T-helper 2 cell treated with Interferon-gamma antibody and Interleukin-4, amounts not matched to agents 5 μg/mL and 100 μg/mL, for 36 hours (primary cell): ENCODE data around the gene SLC25A4.
"Not testable (repeated sequence)": the region's sequence is repeated elsewhere in the genome, so short reads cannot be mapped to it uniquely, and the experiment has no call there.

ENCODE experiments used
- DNase-seq: peaks from one replicate; pipeline ENCODE4 v3.0.0; 2021; ENCODE audit warnings: low spot score
- H3K27ac Mint-ChIP-seq: one replicate; pipeline ENCODE4 v1.8.0; 2021; ENCODE audit warnings: mild to moderate bottlenecking, mixed read lengths
- H3K27me3 Mint-ChIP-seq: one replicate; pipeline ENCODE4 v1.8.0; 2021; ENCODE audit warnings: low read depth, mixed read lengths
- H3K36me3 Mint-ChIP-seq: one replicate; pipeline ENCODE4 v1.8.0; 2021; ENCODE audit warnings: low read depth, mixed read lengths
- H3K4me1 Mint-ChIP-seq: one replicate; pipeline ENCODE4 v1.8.0; 2021; ENCODE audit warnings: low read depth, mixed read lengths
- H3K4me3 Mint-ChIP-seq: one replicate; pipeline ENCODE4 v1.8.0; 2022; ENCODE audit warnings: mild to moderate bottlenecking, moderate library complexity, mixed read lengths
- H3K9me3 Mint-ChIP-seq: one replicate; pipeline ENCODE4 v1.8.0; 2021; ENCODE audit warnings: mixed read lengths

SLC25A4 gene

DNA sequence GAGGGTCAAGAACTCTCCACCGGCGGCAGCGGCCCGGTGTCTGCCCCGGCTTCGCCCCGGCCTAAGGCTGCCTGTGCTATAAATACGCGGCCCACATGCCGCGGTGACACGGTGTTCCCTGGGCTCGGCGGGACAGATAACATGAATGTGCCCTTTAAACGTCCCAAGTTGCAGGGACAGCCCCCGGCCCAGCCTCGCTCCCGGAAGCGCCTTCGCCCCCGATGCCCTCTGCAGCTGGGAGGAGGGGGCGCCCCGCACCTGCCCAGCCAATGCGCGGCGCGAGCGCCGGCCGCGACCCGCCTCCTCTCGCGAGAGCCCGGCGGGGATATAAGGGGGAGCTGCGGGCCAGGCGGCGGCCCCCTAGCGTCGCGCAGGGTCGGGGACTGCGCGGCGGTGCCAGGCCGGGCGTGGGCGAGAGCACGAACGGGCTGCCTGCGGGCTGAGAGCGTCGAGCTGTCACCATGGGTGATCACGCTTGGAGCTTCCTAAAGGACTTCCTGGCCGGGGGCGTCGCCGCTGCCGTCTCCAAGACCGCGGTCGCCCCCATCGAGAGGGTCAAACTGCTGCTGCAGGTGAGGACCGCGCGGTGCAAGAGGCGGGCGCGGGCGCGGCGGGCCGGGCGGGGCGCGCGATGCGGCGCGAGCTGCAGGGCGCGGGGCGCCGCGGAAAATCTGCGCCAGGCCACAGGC lies at the start of gene SLC25A4:
TSS of gene SLC25A4 (plus strand) at position 355 of the 689 bp plus-strand sequence. CDS start at position 462, 107 bp downstream.
- H3K27ac Mint-ChIP-seq, result no peak within 1 kb of the TSS
- H3K4me3 Mint-ChIP-seq, result peak within 1 kb of the TSS; percentile 81
- no peaks in the 10 kb centered on the region for H3K9me3 Mint-ChIP-seq
- no peaks in the 10 kb centered on the region for H3K36me3 Mint-ChIP-seq
- DNase-seq, result peak; percentile 81
- H3K4me1 Mint-ChIP-seq, result peaks cover 8% of the 10 kb centered on the region
- H3K27me3 Mint-ChIP-seq, result peaks cover 66% of the 10 kb centered on the region

DNA sequence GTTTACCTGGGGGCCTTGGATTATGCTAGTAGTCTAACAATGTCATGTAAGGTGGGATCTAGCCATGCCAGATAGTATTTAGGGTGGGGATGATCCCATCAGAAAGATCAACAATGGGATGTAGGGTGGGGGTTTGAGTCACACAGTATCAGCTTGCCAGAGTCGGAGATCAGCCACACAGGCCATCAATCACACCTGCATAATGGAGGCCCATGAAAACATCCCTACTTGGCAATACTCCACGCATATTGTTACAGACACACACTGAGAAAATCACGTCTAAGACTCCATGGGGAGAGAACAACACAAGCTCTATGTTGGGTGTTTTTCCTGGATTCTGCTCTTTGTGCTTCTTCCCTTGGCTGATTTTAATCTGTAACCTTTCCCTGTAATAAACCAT lies 49.5 kb upstream of the SLC25A4 start:
- Mint-ChIP-seq H3K36me3 (no peaks in the 10 kb centered on the region), H3K4me1 (no peaks in the 10 kb centered on the region), H3K27ac (no peak overlapping the region), H3K4me3 (no peak overlapping the region), H3K27me3 (peaks cover 36% of the 10 kb centered on the region), H3K9me3 (no peaks in the 10 kb centered on the region)
- no peak for DNase-seq

DNA sequence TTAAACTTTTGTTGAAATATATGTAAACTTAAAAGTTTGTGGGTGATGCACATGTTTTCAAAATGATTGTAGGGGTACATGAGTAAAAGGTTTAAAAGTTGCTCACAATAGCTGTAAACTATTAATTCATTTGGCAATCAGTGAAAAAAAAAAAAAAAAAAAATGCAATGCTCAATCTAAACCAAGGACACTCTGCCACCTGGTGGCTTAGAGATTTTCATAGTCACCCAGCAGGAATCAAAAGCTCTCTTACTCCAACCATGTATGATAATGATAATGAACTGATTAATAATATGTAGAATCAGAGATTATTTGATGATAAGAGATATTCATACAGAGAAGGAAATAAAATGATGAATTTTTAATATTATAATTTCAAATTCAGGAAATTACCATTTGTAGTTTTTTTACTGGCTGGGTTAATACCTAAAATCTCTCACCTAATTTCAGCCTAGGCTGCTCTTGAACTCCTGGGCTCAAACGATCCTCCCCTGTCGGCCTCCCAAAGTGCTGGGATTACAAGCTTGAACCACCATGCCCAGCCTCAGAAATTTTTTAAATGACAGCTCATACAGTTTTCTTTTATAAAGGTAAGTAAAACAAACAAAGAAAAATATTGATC lies 46.9 kb upstream of the SLC25A4 start:
- H3K27ac Mint-ChIP-seq, result no peak overlapping the region
- no peak overlapping the region for H3K4me3 Mint-ChIP-seq
- H3K9me3 Mint-ChIP-seq, result no peaks in the 10 kb centered on the region
- no peaks in the 10 kb centered on the region for H3K36me3 Mint-ChIP-seq
- peaks cover 22% of the 10 kb centered on the region for H3K27me3 Mint-ChIP-seq
- no peaks in the 10 kb centered on the region for H3K4me1 Mint-ChIP-seq
- DNase-seq, result no peak

DNA sequence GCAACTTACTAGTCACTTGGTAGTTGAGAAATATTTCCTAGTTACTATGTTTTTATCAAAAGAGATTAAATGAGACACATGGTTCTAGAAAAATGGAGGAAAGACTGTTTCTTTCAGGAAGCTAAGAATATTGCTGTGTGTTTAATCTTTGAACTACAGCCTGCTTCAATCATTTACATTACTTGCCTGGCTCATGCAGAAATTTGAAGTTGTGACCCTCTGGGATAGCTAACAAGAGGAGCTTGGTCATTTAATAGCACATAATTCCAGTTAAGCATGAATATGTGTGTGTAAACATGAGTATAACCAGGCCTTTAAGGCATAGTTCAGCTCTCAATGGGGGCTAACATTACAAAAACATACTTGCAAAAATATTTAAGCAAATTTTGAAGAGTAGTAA lies 44.6 kb upstream of the SLC25A4 start:
- H3K27me3 Mint-ChIP-seq, result peaks cover 19% of the 10 kb centered on the region
- H3K4me3 Mint-ChIP-seq, result no peak overlapping the region
- no peaks in the 10 kb centered on the region for H3K4me1 Mint-ChIP-seq
- no peaks in the 10 kb centered on the region for H3K36me3 Mint-ChIP-seq
- H3K9me3 Mint-ChIP-seq, result no peaks in the 10 kb centered on the region
- no peak for DNase-seq
- H3K27ac Mint-ChIP-seq, result no peak overlapping the region

DNA sequence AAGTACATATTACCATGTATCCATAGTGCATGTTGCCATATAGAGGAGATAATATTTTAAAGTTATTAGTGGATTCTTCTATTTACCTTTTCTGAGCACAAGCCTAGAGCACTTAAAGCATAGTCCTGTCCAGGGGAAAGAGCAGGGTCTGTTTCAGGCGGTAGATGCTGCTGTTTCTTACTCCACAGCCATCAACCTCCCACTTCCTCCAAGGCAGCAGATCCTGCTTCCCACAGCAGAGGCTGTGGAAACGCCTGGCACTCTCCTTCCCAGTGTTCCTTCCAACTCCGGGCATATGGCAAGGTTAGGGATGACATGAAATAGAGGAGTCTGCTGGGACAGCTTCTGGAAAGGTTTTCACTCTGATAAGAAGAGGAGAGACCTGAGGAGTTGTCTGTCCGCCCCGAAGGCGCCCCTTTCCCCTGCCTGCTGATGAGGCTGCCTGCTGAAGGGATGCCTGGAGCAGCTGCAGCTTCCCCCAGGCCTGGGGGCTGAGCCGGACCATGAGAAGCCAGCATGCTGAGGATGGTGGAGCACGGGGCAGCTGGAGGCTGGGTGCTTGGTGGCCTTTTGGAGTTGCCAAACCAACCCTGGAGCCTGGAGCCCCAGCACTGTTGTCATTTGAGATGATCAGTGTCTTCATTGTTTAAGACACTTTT lies 43.9 kb upstream of the SLC25A4 start:
- Mint-ChIP-seq H3K4me3 (no peak overlapping the region), H3K9me3 (no peaks in the 10 kb centered on the region), H3K27ac (no peak overlapping the region), H3K36me3 (no peaks in the 10 kb centered on the region), H3K27me3 (peaks cover 22% of the 10 kb centered on the region), H3K4me1 (no peaks in the 10 kb centered on the region)
- DNase-seq, result no peak

DNA sequence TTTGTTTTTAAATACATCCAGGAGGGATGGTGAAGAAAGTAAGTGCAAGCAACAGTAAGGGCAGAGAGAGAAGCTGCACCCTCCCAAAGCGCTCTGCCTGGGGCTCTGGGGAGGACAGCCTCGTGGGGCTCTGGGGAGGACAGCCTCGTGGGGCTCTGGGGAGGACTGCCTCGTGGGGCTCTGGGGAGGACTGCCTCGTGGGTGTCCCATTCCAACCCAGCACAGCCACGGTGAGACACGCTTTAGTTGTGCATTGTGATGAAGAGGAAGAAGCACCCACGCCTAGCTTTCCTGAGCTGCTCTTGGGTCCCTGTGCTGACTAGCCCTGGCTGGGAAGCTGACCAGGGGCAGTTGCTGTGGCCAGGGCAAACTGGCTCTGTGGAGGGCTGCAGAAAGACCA lies 43.1 kb upstream of the SLC25A4 start:
- no peaks in the 10 kb centered on the region for H3K9me3 Mint-ChIP-seq
- no peak for DNase-seq
- H3K4me3 Mint-ChIP-seq, result no peak overlapping the region
- peaks cover 27% of the 10 kb centered on the region for H3K27me3 Mint-ChIP-seq
- H3K36me3 Mint-ChIP-seq, result no peaks in the 10 kb centered on the region
- H3K4me1 Mint-ChIP-seq, result no peaks in the 10 kb centered on the region
- no peak overlapping the region for H3K27ac Mint-ChIP-seq

DNA sequence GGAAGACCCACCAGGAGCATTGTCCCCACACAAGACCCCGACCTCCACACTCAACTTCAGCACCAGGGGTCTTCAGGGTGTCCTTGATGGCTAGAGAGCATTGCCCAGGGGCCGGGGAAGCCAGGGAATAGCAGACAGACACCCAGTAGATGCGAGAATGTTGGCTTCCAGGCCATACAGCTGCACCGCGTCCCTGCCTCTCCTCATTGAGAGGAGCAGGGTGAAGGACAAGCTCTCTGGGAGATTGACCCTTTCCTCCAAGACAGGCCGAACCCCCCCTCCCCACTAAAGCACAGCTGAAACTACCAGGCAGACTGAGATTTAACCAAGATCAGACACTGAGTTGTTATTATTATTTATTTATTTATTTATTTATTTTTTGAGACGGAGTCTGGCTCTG lies 42.6 kb upstream of the SLC25A4 start:
- DNase-seq, result no peak
- no peak overlapping the region for H3K27ac Mint-ChIP-seq
- no peaks in the 10 kb centered on the region for H3K36me3 Mint-ChIP-seq
- no peak overlapping the region for H3K4me3 Mint-ChIP-seq
- peaks cover 24% of the 10 kb centered on the region for H3K27me3 Mint-ChIP-seq
- H3K9me3 Mint-ChIP-seq, result no peaks in the 10 kb centered on the region
- H3K4me1 Mint-ChIP-seq, result no peaks in the 10 kb centered on the region

DNA sequence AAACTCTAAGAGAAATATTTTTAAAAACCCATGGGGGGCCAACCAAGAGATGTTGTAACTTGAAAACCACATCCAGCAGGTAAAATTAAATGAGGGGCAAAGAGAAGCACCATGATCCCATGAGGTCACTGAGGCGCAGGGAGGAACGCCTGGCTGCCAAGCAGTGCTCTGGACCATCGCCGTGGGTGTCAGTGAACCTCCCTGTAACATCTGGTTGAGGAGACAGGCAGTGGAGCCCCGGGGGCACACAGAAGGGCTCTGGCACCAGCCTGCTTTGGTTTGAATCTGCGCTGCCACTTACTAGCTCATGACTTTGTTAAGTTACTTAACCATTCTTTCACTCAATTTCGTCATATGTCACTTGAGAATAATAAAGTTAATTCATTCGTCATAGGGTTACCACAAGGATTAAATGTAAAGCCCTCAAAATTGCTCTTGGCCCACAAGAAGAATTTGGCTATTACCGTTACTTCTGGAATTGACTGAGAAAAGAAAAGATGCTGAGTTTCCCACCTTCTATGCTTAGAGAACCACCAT lies 41.6 kb upstream of the SLC25A4 start:
- Mint-ChIP-seq H3K36me3 (no peaks in the 10 kb centered on the region), H3K27me3 (peaks cover 23% of the 10 kb centered on the region), H3K4me3 (no peak overlapping the region), H3K27ac (no peak overlapping the region), H3K9me3 (no peaks in the 10 kb centered on the region), H3K4me1 (no peaks in the 10 kb centered on the region)
- DNase-seq, result no peak

DNA sequence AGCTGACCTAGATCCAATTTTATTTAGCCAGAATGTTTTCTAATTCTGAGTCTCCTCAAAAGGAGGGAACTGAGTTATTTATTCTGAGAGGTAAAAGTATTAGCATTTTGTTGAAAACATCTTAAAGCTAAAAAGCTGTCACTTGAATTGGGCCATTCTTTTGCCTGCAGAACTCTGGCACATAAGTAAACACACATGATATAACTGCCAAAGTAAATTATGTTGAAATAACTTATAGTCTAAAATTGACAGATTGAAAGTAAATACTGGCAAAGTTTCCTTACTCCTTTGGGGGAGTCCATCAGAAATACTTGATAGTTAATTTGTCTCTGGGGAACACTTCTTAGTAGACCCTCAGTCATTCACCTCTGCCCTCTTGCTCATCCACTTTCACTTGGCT lies 38.3 kb upstream of the SLC25A4 start:
- no peaks in the 10 kb centered on the region for H3K9me3 Mint-ChIP-seq
- no peaks in the 10 kb centered on the region for H3K4me1 Mint-ChIP-seq
- no peak overlapping the region for H3K4me3 Mint-ChIP-seq
- peaks cover 34% of the 10 kb centered on the region for H3K27me3 Mint-ChIP-seq
- no peaks in the 10 kb centered on the region for H3K36me3 Mint-ChIP-seq
- no peak for DNase-seq
- no peak overlapping the region for H3K27ac Mint-ChIP-seq

DNA sequence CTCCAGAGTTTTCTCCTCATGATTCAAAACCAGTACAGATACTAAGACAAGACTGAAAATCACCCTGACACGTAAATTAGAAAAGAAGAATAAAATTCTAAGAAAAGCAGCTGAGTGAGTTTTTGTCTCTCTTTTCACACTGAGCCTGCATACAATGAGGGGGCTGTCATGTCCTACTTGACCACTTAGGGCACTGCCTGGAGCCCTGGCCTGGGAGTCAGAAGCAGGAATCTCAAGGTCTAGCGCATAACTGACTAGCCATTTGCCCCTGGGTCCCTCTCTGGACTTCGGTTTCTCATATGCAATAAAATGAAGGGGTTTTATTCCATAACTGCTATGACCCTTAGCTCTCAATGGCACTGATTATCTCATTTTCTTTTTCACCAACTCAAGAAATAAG lies 36.7 kb upstream of the SLC25A4 start:
- Mint-ChIP-seq H3K36me3 (no peaks in the 10 kb centered on the region), H3K4me3 (no peak overlapping the region), H3K4me1 (no peaks in the 10 kb centered on the region), H3K27ac (no peak overlapping the region), H3K9me3 (no peaks in the 10 kb centered on the region), H3K27me3 (peaks cover 38% of the 10 kb centered on the region)
- no peak for DNase-seq

DNA sequence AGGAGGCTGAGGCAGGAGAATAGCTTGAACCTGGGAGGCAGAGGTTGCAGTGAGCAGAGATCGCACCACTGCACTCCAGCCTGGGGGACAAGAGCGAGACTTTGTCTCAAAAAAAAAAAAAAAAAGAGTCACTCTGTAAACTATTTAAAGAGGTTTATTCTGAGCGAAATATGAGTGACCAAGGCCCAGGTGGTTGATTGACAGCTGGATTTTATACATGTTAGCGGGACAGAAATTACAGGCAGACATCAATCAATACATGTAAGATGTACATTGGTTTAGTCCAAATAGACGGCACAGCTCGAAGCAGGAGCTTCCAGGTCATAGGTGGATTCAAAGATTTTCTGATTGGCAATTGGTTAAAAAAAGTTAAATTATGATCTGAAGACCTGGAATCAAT lies 35.5 kb upstream of the SLC25A4 start:
- H3K36me3 Mint-ChIP-seq, H3K4me1 Mint-ChIP-seq, H3K27ac Mint-ChIP-seq, DNase-seq, H3K9me3 Mint-ChIP-seq, H3K4me3 Mint-ChIP-seq: not testable (repeated sequence)
- peaks cover 35% of the 10 kb centered on the region for H3K27me3 Mint-ChIP-seq

DNA sequence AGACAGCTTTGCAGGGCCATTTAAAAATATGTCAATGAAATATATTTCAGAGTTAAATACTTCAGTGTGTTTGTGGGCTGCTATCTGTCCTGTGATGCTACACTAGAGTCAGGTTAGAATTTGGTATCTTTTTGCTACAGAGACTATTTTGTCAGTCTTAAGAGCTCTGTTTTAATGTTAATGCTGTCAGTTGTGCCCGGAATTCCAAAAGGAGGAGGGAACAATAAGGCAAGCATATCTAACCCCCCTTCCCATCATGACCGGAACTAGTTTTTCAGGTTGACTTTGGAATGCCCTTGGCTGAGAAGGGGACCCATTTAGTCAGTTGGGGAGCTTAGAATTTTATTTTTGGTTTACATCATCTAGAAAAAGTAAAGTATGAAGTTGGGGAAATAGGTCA lies 34.9 kb upstream of the SLC25A4 start:
- no peak overlapping the region for H3K4me3 Mint-ChIP-seq
- H3K36me3 Mint-ChIP-seq, result no peaks in the 10 kb centered on the region
- no peaks in the 10 kb centered on the region for H3K4me1 Mint-ChIP-seq
- no peak for DNase-seq
- no peaks in the 10 kb centered on the region for H3K9me3 Mint-ChIP-seq
- H3K27ac Mint-ChIP-seq, result no peak overlapping the region
- peaks cover 35% of the 10 kb centered on the region for H3K27me3 Mint-ChIP-seq

DNA sequence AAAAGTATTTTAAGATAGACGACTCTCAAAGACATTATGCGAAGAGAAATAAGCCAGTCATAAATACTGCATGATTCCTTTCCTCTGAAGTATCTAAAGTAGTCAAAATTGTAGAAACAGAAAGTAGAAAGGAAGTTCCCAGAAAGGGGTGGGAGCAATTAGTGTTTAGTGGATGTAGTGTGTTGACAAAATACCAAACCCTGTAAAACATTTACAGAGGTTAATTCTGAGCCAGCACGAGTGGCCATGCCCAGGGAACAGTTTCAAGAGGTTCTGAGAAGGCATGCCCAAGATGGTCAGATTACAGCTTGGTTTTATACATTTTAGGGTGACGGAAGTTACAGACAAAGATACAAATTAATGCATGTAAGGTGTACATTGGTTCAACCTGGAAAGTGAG lies 34.4 kb upstream of the SLC25A4 start:
- Mint-ChIP-seq H3K4me1 (no peaks in the 10 kb centered on the region), H3K9me3 (no peaks in the 10 kb centered on the region), H3K36me3 (no peaks in the 10 kb centered on the region), H3K4me3 (no peak overlapping the region), H3K27me3 (peaks cover 35% of the 10 kb centered on the region), H3K27ac (no peak overlapping the region)
- no peak for DNase-seq

DNA sequence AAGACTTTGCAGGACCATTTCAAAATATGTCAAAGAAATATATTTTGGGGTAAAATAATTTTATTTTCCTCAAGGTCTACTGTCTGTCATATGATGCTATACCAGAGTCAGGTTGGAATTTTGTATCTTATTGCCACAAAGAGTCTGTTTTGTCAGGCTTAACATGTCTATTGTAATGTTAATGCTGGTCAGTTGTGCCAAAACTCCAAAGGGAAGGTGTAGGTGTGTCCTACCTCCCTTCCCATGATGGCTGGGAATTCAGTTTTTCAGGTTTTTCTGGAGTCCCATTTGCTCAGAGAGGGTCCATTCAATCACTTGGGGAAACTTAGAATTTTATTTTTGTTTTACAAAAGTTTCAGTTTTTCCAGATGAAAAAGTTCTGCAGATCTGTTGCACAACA lies 33.3 kb upstream of the SLC25A4 start:
- Mint-ChIP-seq H3K27ac (no peak overlapping the region), H3K27me3 (peaks cover 32% of the 10 kb centered on the region), H3K36me3 (no peaks in the 10 kb centered on the region), H3K9me3 (no peaks in the 10 kb centered on the region), H3K4me3 (no peak overlapping the region), H3K4me1 (no peaks in the 10 kb centered on the region)
- DNase-seq, result no peak
